Activated naive CD4-positive, alpha-beta T cell (primary cell): ENCODE data around the gene CRYGA.

ENCODE experiments used
- DNase-seq, 4 experiments: peaks; one replicate each; lab custom pipeline; 2025; lab: John Stamatoyannopoulos, UW

Gene CRYGA, protein sequence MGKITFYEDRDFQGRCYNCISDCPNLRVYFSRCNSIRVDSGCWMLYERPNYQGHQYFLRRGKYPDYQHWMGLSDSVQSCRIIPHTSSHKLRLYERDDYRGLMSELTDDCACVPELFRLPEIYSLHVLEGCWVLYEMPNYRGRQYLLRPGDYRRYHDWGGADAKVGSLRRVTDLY

DNA sequence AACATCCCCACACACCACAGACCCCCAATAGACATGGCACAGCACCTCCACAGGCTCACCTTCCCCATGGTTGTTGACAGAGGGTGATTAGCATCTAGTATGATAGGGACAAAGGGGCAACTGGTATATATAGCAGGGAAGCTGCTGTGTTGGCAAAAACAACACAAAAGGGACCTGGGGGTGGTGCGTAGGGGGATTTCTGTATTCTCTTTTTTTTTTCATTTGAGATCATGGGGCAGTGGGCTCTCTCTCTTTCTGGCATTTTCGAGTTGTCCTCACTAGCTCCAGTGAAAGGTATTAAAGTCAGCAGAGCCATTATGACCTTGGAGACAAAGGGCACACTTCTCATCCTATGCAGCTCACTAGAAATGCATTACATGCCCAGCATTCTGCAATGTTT, at the start of gene CRYGA:
TSS of gene CRYGA (minus strand) at position 101 of the 400 bp plus-strand sequence. CDS start at position 68, 33 bp downstream.
- DNase-seq = no peak

DNA sequence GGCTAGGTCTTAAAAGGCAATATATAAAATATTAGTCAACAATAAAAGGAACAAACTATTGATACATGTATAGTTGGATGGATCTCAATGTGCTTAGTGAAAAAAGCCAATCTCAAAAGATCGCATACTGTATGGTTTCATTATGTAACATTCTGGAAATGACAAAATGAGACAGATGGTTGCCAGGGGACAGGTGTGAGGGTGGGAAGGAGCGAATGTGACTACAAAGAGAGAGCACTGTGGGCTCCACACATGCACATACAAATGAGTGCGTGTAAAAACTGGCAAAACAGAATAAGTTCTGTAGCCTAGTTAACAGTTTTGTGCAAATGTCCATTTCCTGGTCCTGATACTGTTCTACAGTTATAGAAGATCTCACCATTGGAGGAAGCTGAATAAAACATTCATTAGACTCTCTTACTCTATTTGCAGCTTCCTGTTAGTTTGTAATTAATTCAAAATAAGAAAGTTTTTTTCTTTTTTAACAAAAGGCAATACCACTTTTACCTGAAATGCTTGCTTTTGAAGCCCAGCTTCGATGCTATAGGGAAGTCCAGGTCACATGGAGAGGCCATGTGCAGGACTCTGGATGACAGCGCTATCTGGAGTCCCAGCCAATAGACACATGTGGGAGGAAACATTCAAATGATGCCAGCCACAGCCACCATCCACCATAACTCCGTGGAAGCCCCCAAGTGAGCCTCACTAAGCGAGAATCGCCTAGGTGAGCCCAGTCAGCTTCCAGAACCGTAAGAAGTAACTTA, 47.5 kb upstream of the CRYGA start:
- no peak for DNase-seq

GRCh38 chr2:208208335-208209085, 45.1 kb upstream of the CRYGA start:
- DNase-seq = no peak

- DNase-seq = no peak
Measured at GRCh38 chr2:208207769-208208168, 44.4 kb upstream of the CRYGA start.

DNA sequence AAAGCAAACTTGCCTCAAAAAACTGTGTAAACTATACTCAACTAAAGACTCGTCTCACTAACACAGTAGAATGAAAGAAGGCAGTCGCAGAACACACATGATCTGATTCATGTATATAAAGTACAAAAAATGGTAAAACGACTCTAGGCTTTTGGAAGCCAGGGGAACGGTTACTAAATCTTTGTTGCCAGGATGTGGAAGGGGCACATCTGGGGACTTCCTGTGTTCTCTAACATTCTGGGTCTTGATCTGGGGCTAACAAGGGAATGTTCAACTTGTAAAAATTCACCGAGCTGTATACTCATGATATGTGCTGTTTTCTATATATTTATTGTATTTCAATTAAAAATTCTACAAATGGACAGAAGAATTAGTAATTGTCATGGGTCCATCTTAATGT, 40.8 kb upstream of the CRYGA start:
- no peak for DNase-seq

GRCh38 chr2:208195531-208195930, 32.1 kb upstream of the CRYGA start:
- no peak for DNase-seq

DNA sequence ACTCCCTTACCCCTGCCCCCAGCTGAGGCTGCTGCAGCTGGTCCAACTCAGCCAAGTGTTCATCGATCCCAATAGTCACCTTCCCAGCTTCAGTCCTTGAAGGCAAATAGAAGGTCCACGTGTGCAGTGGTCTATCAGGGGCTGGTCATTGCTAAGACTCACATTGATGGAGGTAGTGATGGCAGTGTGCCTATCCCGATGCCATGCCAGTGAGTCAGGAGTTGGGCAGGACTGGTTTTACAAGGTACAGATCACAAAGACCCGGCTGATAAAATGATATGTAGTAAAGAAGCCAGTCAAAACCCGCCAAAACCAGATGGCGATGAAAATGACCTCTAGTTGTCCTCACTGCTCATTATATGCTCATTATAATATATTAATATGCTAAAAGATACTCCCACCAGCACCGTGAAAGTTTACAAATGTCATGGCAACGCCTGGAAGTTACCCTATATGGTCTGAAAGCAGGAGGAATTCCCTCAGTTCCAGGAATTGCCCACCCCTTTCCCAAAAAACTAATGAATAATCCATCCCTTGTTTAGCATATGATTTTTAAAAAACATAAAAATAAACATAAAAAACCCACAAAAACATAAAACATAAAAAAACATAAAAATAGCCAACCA, 29.3 kb upstream of the CRYGA start:
- no peak for DNase-seq

DNA sequence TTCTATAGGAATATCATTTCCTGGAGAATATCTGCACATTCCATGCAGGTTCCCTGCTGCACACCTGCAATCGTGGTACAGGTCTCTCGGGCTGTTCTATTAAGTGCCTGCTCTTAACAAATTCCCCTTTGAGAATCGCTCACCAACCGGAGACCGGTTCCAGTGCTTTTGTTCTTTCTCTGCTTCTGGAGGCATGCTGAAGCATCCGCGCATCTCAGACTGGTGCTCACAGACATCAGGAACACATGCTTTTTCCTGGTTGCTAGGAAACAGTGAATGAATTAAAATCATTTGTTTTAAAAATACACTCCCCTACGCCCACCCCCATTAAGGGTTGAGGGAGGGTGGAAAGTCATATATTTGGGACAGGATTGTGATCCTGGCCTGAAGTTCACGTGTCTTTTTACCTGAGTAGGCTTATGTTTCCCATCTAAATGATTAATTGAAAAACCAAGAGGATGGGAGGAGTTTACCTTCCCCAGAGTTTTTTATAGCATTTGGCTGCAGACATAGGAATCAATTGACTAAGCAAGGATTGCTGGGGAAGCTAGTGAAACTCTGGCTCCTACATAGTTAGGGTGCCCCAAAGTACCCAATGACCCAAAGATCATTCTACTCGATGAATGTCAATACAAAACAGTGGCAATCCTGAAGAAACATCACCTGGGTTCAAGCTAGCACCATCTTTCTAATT, 26.6 kb upstream of the CRYGA start, which contains the start of gene C2orf80:
TSS of gene C2orf80 (minus strand) at position 221 of the 694 bp plus-strand sequence. CDS start 3,044 bp downstream, outside the sequence.
- DNase-seq = no peak

DNA sequence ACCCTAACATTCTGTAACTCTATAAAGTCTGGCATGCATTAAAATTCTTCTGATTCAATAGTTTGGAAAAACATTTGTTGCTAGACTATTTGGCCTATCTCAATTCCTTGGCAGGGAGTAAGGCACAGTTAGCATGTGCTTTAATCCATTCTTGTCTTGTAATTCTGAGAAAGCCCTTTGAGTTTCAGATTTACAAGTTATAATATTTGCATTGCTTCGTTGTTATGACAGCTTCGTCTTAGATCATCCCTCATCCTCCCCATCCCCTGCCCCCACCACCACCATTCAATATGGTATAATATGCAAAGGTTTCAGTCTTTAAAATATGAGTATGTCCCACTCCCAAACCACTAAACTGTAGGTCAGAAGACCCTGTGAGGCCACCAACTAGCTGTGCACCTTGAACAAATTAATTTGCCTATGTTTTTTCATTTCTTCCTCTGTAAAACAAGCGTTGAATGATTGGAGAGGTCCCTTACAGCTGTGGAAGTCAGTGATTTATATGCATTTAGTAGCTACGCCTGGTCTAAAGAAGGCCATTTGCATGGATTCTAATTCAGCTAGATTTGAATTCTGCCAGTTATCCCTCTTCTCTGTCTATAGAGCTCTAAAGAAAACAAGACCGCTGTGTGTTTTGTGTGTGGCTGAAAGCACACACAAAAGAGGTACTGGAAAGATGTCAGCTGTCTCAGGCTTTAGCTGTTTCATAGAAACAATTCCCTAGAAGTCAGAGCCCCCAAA, 25.9 kb upstream of the CRYGA start:
- DNase-seq = no peak

DNA sequence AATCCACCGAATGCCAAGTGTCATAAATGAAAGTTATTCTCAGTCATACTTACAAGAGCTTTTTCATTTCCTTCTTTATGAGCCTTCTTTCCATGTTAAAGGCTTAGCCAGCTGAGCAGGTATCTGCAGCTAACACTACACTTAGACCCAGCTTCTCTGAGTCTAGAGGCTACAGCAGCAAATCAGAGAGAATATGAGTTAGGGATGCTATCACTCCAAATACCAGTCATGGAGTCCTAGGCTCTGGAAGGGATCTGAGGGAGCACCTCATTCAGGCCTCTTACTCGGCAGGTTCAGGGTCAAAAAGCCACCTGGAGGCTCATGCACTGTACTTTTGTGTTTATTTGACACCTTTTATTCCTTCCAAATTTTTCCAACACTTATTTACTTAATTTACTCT, 23.5 kb upstream of the CRYGA start:
- DNase-seq = no peak

- no peak for DNase-seq
Measured at GRCh38 chr2:208186465-208186864, 23.1 kb upstream of the CRYGA start.

DNA sequence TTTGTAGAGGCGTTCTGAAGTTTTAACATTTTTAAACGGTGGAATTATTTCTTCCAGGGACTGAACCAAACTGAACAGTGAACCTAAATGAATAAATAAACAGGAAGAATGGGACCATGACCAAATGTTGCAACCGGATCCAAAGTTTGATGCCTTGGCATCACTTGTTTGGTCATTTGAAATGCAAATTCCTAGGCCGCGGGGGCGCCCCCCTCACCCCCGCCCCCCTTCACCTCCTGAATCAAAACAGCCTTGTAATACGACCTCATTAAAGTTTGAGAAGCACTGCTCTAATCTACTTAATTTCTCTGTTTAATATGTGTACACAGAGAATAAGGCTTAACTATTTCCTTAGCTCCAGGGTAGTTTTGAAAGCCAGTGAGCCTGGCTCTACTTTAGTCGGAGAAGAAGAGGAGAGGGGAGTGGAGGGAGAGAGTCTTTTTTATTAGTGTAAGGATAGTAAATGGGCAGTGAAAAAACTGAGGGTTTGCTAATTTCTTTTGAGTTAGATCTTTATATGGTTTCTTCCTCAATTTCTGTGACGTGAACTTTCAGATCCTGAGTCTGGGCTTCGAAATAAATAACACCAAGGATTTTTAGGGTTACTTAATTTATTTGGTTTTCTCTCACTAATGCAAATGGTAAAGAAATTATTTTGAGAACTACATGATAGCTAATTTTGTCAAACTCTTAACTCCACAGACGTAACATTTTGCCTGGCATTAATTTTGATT, 20.8 kb upstream of the CRYGA start:
- DNase-seq = no peak

- DNase-seq = no peak
Measured at GRCh38 chr2:208183526-208183925, 20.1 kb upstream of the CRYGA start.

DNA sequence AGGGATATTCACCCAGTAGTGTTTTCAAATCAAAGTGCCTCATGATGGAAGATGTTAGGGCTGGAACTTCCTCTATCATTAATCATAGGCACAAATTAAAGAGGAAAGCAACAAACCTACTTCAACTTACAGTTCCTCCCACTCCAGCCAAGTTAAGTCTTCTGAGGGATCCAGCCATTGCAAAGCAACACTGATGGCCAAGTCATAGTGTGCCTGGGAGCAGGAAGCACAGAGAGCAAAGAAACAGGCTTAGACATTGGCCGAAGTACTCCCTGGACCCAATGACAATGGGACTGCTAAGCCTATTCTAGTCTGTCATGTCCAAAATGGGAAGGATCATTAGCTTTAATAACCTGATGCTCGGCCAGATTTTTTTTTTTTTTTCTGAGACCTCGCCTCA, 19.4 kb upstream of the CRYGA start:
- DNase-seq = no peak

- DNase-seq = no peak
Measured at GRCh38 chr2:208179028-208179609, 15.7 kb upstream of the CRYGA start.

DNA sequence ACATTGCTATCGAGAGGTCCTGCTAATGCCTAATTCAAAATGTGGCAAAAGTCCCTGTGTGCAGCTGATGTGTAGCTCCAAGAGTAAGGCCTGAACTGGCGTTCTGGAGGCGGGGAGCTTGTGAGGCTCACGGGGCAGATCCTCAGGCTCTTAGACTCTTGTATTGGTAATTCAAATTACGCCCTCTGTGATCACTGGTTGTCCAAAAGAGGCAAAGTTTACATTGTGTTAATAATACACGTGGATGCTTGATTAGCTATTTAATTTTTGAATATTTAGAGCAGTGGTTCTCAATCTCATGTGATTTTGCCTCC, 12.4 kb upstream of the CRYGA start:
- DNase-seq = no peak

DNA sequence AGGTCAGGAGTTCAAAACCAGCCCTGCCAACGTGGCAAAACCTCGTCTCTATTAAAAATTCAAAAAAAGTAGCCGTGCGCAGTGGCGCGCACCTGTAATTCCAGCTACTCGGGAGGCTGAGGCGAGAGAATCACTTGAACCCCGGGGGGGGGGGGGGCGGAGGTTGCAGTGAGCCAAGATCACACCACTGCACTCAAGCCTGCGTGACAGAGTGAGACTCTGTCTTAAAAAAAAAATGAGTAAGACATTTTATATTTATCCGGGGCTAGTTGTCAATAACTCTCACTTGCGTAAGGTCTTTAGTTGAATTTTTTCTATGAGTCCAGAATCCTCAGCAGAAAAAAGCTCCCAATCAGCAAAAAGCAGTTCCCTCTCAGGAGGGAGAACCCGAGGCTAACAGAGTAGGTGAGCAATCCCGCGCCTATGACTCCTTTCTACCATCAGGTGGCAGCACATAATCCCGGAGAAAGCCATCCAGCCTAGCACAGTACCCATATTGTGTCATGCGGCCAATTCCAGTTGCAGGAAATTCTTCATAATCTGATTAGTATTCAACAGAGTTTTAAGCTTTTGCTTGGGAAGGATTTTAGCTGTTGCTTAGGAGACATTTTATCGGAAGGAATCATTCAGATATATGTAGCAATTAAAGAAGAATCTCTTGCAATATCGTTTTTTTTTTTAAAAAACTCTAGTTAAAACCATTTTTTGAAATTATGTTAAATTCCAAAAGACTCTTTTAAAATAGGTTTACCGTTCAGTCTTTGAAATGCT, 11.9 kb upstream of the CRYGA start:
- DNase-seq = peak in 3 of 4 experiments; percentile 2 to 27 (median 5)

DNA sequence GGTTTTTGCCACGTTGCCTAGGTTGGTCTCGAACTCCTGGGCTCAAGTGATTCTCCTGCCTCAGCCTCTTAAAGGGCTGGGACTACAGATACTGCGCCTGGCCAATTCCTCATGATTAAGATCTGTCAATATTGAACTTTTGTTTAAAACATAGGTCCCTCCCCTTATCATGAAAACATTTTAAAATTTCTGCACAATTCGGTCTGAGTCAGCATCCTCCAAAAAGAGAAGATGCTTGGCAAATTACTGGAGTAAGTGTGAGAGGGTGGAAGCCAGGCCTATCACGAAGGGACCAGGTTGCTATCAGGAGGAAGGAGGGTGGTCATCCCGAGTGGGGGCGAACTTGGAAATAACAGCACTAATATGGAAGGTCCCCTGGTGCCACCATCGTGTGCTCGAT, 10.8 kb upstream of the CRYGA start:
- no peak for DNase-seq

DNA sequence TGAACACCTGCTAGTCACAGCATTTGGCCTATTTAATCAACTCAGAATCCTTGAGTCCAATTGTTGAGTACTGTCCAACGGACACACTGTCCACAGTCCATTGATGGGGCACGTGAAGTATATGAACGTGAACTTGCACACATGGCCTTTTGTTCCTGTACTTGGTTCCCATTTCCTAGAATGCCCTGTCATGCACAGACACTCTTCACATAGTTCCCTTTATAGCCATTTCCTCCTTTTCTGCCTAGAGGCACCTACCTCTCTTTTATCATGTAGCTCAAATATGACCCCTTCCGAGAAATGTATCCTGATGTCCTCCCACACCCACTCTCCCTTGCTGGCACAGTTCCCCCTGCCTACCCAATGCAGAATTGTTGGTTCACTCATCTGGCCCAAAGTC, 8.7 kb upstream of the CRYGA start:
- no peak for DNase-seq
